Rectal smooth muscle tissue (tissue), 1 donor: ENCODE results near the gene RASSF5.

Source experiments
- H3K27ac ChIP-seq: one replicate; pipeline ENCODE4 v1.7.0; 2013; ENCODE audit warnings: low read depth, low read length, inconsistent platforms
- H3K27me3 ChIP-seq: one replicate; pipeline ENCODE4 v1.7.0; 2013; ENCODE audit warnings: low read length; ENCODE audit not compliant: control insufficient read depth, insufficient read depth
- H3K36me3 ChIP-seq: one replicate; pipeline ENCODE4 v1.7.0; 2013; ENCODE audit warnings: low read length; ENCODE audit not compliant: control insufficient read depth, insufficient read depth
- H3K4me1 ChIP-seq: one replicate; pipeline ENCODE4 v1.7.0; 2013; ENCODE audit warnings: low read length; ENCODE audit not compliant: control insufficient read depth, insufficient read depth
- H3K4me3 ChIP-seq: one replicate; pipeline ENCODE4 v1.7.0; 2013; ENCODE audit warnings: low read length
- H3K9ac ChIP-seq: one replicate; pipeline ENCODE4 v1.7.0; 2013; ENCODE audit warnings: low read length

The RASSF5 gene

GRCh38 chr1:206551986-206552326 lies 44.6 kb downstream of the RASSF5 start:
- Histone ChIP-seq H3K4me3 (no peak overlapping the region), H3K4me1 (no peaks in the 10 kb centered on the region), H3K27ac (no peak overlapping the region), H3K27me3 (no peaks in the 10 kb centered on the region), H3K9ac (no peak overlapping the region), H3K36me3 (no peaks in the 10 kb centered on the region)

- Histone ChIP-seq H3K4me3 (no peak overlapping the region), H3K27ac (no peak overlapping the region)
Observed at GRCh38 chr1:206554211-206554610, 46.9 kb downstream of the RASSF5 start.

DNA sequence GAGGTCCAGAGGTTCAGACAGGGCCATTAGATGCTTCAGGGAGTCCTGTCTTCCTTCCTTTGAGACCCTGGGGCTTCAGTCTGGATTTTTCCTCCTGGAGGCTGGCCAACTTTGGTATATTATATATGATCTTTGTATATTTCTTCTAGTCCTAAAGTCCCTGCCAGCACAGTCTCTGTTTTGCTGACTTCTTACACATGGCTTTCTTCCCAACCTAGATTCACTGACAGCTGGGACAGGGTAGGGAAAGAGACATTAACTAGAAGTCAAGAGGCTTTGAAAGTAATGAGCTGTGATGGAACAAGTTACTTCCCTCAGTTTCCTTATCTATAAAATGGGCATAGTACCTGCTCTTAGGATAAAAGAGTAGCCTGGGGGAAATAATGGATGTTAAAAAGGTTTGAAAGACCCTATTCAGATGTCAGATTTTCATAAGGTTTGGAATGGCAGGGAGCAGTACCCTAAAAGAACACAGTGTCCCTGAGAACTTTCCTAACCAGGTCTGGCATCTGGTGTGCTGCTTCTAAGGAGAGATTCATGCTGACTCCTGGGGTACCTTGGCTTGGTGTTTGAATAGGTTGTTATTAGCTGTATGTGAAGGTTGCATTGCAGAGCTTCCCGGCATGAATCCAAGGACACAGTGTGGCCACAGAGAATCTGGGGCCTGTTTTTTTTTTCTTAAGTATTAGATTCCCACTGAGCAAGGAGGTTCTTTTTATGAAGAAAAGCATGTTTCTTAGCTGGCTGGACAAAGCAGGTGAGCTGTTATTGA lies 47.6 kb downstream of the RASSF5 start:
- no peaks in the 10 kb centered on the region for H3K36me3 ChIP-seq
- no peak overlapping the region for H3K4me3 ChIP-seq
- H3K27me3 ChIP-seq = no peaks in the 10 kb centered on the region
- no peaks in the 10 kb centered on the region for H3K4me1 ChIP-seq
- no peak overlapping the region for H3K9ac ChIP-seq
- H3K27ac ChIP-seq = no peak overlapping the region

More at GRCh38 chr1:206554211-206554610, 46.9 kb downstream of the RASSF5 start:
- Histone ChIP-seq H3K9ac (no peak overlapping the region), H3K36me3 (no peaks in the 10 kb centered on the region), H3K4me1 (no peaks in the 10 kb centered on the region), H3K27me3 (no peaks in the 10 kb centered on the region)

DNA sequence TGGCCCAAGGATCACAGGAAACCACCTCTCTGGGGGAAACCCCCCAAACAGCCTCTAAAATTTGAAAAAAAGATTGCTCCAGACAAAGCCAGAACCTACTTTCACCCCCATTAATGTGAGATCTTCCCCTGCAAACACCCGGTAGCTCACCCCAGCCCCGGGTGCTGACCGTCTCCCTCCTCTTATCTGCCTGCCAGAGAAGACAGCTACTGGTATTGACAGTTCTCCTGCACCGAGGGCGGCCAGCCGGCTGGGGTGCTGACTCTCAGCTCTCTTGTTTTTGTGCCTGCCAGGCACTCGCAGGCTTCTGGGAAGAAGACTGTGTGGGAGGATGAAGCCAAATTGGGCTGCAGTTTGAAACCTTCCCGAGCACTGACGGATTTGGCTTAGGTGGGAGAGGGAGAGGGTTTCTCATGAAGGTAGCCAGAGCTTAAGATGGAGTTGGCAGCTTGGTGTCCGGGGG lies 48.2 kb downstream of the RASSF5 start:
- Histone ChIP-seq H3K36me3 (no peaks in the 10 kb centered on the region), H3K27ac (no peak overlapping the region), H3K4me3 (no peak overlapping the region), H3K9ac (no peak overlapping the region), H3K27me3 (no peaks in the 10 kb centered on the region), H3K4me1 (no peaks in the 10 kb centered on the region)

GRCh38 chr1:206556047-206556749 lies 48.9 kb downstream of the RASSF5 start:
- Histone ChIP-seq H3K4me3 (no peak overlapping the region), H3K27me3 (no peaks in the 10 kb centered on the region), H3K9ac (no peak overlapping the region), H3K27ac (no peak overlapping the region), H3K36me3 (no peaks in the 10 kb centered on the region), H3K4me1 (no peaks in the 10 kb centered on the region)

DNA sequence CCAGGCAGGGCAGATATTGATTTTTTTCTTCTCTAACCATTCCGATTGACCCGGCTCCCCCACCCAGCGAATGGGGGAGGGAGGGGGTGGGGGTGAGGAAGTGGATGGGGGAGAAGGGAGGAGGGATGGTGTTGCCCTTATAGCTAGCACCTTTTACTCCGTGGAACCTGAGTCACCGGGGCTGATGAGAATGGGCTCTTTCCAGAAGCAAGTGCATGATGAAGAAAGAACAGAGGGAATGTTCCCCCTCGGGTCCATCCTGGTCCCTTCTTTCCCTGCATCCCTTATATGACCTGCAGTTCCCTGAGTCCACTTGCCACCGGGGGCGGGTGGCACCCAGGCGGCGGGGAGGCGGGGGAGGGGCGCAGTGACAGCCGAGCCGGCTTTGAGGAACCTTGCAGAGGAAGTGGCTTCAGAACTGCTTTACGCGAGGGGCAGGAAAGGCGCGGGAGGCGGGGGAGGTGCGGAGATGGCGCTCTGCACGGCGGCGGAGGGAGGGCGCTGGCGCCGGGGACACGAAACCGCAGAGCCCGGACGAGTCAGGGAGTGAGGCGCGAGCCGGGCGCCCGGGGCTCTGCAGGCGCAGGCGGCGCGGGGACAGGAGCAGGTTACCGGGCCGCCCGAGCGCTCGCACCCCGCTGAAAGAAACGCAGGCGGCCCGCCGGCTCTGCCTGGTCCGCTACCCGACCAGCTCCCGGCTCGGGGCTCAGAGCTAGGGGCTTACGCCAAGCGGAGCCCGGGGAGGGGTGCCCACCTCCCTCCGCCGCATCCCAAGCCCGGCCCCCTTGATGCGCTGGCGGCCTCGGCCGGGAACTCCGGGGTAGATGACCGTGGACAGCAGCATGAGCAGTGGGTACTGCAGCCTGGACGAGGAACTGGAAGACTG lies 49.7 kb downstream of the RASSF5 start:
- Histone ChIP-seq H3K4me1 (no peaks in the 10 kb centered on the region), H3K9ac (no peak overlapping the region), H3K27ac (no peak overlapping the region), H3K36me3 (no peaks in the 10 kb centered on the region), H3K27me3 (no peaks in the 10 kb centered on the region), H3K4me3 (peak overlapping the region; percentile 74)

DNA sequence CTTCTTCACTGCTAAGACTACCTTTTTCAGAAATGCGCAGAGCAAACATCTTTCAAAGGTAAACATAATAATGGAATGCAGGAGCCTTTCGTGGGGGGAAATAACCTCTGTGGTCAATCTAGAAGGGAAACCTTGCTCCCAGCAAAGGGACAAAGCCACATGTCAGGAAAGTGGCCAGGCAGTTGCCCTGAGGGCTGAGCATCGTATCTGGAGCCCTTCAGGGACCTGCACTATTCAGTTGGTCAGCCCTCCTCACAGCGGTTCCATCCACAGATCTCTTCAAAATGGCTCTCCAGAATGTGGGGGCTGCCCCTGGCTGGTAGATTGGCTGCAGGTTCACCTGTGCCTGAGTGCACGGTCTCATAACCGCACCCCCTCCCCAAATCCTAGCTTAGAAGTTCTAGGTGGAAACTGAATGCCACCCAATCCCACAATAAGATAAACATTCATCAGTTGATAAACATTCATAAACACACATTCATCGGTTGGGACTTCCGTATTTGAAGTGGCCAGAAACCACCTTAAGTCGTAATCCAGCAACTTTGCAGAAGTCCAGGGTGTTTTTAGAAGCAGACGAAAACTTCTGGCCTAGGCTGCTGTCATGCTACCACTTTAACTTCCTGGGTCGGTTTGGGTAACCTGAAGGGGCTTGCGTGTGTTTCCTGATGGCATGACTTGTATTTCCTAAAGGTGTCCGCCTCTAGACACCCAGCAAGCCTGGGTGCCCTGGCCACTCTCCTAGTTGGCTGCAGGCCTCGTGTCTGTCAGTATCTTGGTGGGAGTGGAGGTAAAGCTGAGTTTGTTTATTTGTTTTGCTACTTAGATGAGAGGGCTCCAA lies 50.5 kb downstream of the RASSF5 start:
- Histone ChIP-seq H3K36me3 (no peaks in the 10 kb centered on the region), H3K4me3 (peak overlapping the region; percentile 74), H3K4me1 (no peaks in the 10 kb centered on the region), H3K9ac (peak overlapping the region; percentile 12), H3K27me3 (no peaks in the 10 kb centered on the region), H3K27ac (no peak overlapping the region)

DNA sequence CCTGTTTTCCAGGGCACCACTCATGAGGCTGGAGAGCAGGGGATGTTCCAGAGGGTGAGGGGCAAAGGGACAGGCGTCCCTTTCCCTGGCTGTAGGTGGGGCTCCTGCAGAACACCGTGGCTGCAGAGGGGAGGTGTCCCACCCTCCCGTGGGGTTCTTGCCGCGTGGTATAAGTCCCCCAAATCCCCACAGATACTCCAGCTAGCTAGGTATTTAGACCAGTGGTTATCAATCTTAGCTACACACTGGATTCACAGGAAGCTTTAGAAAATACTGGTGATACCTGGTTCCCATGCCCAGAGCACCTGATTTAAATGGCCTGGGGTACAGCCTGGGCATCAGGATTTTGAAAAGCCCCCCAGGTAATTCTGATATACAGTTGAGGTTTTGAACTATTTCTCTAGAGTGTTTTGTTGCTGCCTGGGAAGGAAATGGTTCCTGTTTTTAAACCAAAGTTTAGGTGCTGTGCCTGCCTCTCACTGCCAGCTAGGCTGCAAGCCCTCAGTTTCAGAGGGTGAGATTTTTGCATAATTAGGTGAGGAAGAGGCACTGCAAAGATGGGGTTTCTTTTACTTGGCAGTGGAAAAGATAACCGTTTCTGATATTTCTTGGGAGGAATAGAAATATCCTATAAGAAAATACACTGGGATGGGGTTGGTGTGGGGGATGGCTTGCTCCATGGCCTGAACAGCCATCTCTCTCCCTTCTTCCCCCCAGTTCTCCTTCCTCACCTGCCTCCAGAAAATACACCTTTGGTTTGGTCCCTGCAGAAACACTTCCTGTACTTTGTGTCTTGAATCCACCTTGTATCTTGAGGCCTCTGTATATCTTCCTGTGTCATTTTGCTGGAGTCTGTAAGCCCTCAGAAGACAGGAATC lies 51.7 kb downstream of the RASSF5 start:
- H3K27ac ChIP-seq = no peak overlapping the region
- H3K4me3 ChIP-seq = peak overlapping the region; percentile 74
- H3K4me1 ChIP-seq = no peaks in the 10 kb centered on the region
- H3K27me3 ChIP-seq = no peaks in the 10 kb centered on the region
- no peak overlapping the region for H3K9ac ChIP-seq
- no peaks in the 10 kb centered on the region for H3K36me3 ChIP-seq

DNA sequence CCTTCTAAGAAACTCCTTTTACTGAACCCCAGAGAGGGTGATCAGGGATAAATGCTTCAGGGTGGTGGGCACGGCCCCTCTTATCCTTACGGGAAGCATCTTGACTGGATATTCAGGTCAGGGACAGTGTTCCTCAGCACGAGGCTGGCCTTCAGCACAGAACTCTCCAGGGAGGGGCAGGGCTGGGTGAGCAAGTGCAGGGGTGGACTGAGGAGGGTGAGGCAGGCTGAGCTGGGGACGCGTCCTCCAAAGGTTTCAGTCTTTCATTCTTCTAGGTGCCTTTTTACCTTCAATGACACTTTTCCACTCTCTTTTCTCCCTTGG lies 52.3 kb downstream of the RASSF5 start:
- Histone ChIP-seq H3K4me1 (no peaks in the 10 kb centered on the region), H3K36me3 (no peaks in the 10 kb centered on the region), H3K27me3 (no peaks in the 10 kb centered on the region), H3K9ac (peak overlapping the region; percentile 7), H3K4me3 (peak overlapping the region; percentile 22), H3K27ac (no peak overlapping the region)

DNA sequence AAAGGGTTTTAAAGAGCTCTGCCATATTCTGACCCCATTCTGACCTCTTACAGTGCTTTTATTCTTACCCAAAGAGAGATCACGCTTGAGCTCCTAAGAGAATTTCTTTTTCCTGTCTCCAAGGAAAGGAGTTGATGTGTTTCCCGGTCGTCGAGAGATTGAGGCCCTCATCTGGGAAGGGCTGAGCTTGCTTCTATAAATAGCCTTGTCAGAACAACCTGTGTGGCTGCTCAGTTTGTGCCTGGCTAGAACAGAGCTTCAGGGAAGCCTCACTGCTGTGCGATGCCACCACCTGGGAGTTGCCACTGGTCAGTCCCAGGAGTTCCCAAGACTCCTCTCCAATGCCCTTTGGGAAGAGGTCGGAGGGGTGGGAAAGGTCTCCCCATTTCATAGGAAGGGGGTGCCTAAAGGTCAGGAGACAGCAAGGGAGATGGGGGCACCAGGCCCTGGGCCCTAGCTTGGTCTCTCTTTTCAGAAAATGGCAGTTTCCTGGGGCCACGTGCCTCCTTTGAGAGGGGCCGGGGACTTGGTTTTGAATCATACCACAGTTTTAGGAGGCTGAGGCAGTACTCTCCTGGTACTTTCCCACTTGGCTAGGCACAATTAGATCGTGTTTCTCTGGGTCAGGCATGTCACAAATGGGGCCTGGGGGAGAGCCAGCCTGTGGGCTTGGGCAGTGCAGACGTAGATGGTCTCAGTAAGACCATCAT lies 52.8 kb downstream of the RASSF5 start:
- no peaks in the 10 kb centered on the region for H3K27me3 ChIP-seq
- H3K36me3 ChIP-seq = no peaks in the 10 kb centered on the region
- no peak overlapping the region for H3K27ac ChIP-seq
- peak overlapping the region; percentile 7 for H3K9ac ChIP-seq
- H3K4me1 ChIP-seq = no peaks in the 10 kb centered on the region
- H3K4me3 ChIP-seq = peak overlapping the region; percentile 22
